Glomerular visceral epithelial cell (primary cell): ENCODE results near the gene KIF19.

ENCODE experiments used
- DNase-seq: peaks from one replicate; pipeline ENCODE4 v3.0.0-alpha.2; 2016; ENCODE audit errors: extremely low spot score

KIF19 gene

GRCh38 chr17:74305865-74306654, 20.0 kb upstream of the KIF19 start:
- no peak for DNase-seq

GRCh38 chr17:74307984-74308773, 17.8 kb upstream of the KIF19 start:
- no peak for DNase-seq

GRCh38 chr17:74309902-74310301, 16.1 kb upstream of the KIF19 start:
- DNase-seq = no peak

GRCh38 chr17:74314877-74315276, 11.1 kb upstream of the KIF19 start:
- DNase-seq = no peak

- DNase-seq = no peak
Observed at GRCh38 chr17:74316220-74316619, 9.8 kb upstream of the KIF19 start.

- no peak for DNase-seq
Observed at GRCh38 chr17:74317071-74317470, 9.0 kb upstream of the KIF19 start.

GRCh38 chr17:74318391-74318790, 7.6 kb upstream of the KIF19 start:
- no peak for DNase-seq

GRCh38 chr17:74324521-74324920, 1.5 kb upstream of the KIF19 start:
- DNase-seq = no peak

- DNase-seq = no peak
Observed at GRCh38 chr17:74325376-74325742, 667 bp upstream of the KIF19 start.

GRCh38 chr17:74326506-74326905, 480 bp downstream of the KIF19 start:
- no peak for DNase-seq

- no peak for DNase-seq
Observed at GRCh38 chr17:74328487-74328886, 2.5 kb downstream of the KIF19 start.

GRCh38 chr17:74329378-74329777, 3.4 kb downstream of the KIF19 start:
- no peak for DNase-seq

GRCh38 chr17:74330446-74330845, 4.4 kb downstream of the KIF19 start:
- no peak for DNase-seq

- no peak for DNase-seq
Observed at GRCh38 chr17:74332017-74332650, 6.1 kb downstream of the KIF19 start.

- no peak for DNase-seq
Observed at GRCh38 chr17:74332763-74333283, 6.8 kb downstream of the KIF19 start.

- DNase-seq = no peak
Observed at GRCh38 chr17:74334393-74335039, 8.5 kb downstream of the KIF19 start.

- DNase-seq = no peak
Observed at GRCh38 chr17:74335529-74336062, 9.6 kb downstream of the KIF19 start.

GRCh38 chr17:74336307-74336706, 10.3 kb downstream of the KIF19 start:
- DNase-seq = no peak

- DNase-seq = no peak
Observed at GRCh38 chr17:74337834-74338500, 11.9 kb downstream of the KIF19 start.

- no peak for DNase-seq
Observed at GRCh38 chr17:74339537-74340195, 13.6 kb downstream of the KIF19 start.
